Measurements from ENCODE around the gene SLC16A12. TPM values are rescaled to one million over a fixed set of nuclear protein-coding genes. Genes with fewer than 3 reads are reported as not detected.
"Not testable (repeated sequence)": the region's sequence is repeated elsewhere in the genome, so short reads cannot be mapped to it uniquely, and the experiment has no call there.

The SLC16A12 gene
- total and polyA plus RNA-seq, 5 donors = 2.7 to 7.2 (median 4.4) TPM

DNA sequence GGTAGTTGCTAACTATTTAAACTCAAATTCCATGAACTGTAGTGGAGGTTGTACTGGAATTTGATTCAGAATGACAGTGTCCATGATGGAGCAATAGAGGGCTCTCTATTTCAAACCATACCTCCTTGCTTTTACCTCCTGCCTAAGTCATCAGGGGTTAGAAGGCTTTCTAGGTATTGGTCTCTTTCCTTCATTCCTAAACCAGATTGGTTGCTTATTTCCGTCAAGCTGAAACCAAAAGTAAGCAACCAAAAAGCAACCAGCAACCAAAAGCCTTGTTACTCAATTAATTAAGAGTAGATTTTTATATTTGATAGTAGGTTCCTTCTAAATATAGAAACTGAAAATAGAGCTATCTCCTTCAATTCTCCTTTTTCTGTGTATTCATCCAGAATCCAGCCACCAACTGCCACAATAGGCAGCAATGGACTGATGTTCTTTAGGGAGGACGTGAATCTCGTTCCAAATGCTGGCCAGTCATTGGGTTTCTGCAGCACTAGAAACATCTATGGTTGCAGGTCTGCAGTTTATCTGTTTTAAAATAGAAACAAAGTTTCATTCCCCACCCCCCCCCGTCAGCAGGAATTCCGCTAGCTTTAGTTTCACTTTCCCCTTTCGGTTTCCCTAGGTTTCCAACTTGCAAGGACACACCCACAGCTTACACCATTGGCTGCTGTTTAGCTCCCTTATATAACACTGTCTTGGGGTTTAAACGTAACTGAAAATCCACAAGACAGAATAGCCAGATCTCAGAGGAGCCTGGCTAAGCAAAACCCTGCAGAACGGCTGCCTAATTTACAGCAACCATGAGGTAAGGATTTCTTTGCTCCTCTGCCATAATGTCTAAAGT, 143.3 kb downstream of the SLC16A12 start, which contains the start of gene IFIT1:
TSS of gene IFIT1 (plus strand) at position 717 of the 850 bp plus-strand sequence. CDS start at position 807, 90 bp downstream.
- H3K4me1 ChIP-seq (ENCODE audit: control insufficient read depth, insufficient read depth, low read length) = peaks cover 2% of the 10 kb centered on the region
- whole genome bisulfite sequencing = 1% methylated on average over 8 of the region's 8 CpGs
- intact Hi-C loops (cut with DNase I) = loop anchor here in 1 of 4 donors (5.0 kb wide), 1 partner anchor 135 kb away; no protein-coding TSS in a partner anchor

DNA sequence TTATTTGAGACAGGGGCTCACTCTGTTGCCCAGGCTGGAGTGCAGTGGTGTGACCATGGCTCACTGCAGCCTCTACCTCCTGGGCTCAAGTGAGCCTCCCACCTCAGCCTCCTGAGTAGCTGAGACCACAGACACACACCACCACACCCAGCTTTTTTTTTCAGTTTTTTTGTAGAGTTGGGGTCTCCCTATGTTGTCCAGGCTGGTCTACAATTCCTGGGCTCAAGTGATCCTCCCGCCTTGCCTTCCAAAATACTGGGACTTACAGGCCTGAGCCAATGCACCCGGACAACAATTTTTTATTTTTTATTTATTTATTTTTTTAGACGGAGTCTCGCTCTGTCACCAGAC, 144.2 kb downstream of the SLC16A12 start:
- DNase-seq; H3K9me3 ChIP-seq (ENCODE audit: control insufficient read depth, low read length); ATAC-seq; H3K4me3 ChIP-seq (ENCODE audit: low read length); H3K4me1 ChIP-seq (ENCODE audit: control insufficient read depth, insufficient read depth, low read length); H3K27me3 ChIP-seq (ENCODE audit: control insufficient read depth, insufficient read depth); H3K27ac ChIP-seq (ENCODE audit: low read length): not testable (repeated sequence)
- intact Hi-C loops (cut with DNase I) = loop anchor here in 1 of 4 donors (5.0 kb wide), 1 partner anchor 134 kb away; no protein-coding TSS in a partner anchor
- 94% methylated on average over 4 of the region's 4 CpGs for WGBS

More for the DNA sequence above, 143.3 kb downstream of the SLC16A12 start, which contains the start of gene IFIT1:
- Histone ChIP-seq H3K4me3 (ENCODE audit: low read length) (peak within 1 kb of the TSS; percentile 91), H3K27me3 (ENCODE audit: control insufficient read depth, insufficient read depth) (no peaks in the 10 kb centered on the region), H3K27ac (ENCODE audit: low read length) (peak within 1 kb of the TSS; percentile 95), H3K9me3 (ENCODE audit: control insufficient read depth, low read length) (no peaks in the 10 kb centered on the region)
- peak in 1 of 3 donors; percentile 57 for DNase-seq
- ATAC-seq = peak; percentile 94 to 95

DNA sequence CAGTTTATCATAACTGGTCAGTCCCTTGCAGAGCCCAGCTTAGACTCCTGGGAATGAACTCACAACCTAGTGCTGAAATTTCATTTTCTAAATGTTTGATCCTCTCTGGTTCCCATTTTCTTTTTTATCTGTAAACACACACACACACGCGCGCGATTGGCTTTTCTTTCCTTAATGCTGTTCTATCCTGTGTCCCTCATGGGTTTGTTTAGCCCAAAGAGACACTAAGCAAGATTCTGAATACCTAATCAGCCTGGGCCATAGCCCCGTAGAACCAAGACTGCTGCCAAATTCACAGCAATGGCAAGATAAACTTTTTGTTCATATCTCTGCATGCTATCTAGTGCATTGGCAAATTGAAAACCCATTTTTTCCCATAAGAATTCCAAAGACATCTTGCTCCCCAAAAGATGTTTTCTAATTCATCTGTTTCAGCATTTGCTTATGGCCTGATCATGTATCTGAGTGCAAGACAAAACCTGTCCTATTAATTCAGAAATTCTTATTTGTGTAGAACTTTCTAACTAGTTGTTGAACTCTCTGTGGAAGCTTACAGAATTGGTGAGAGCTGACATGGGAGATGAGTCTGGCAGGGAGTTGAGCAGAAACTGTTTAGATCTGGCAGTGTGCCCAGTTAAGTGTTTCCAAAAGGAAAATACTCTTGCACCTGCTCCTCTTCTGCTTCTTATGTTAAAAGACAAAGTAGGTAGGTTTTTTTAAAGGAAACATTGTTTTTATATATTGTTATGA, 144.7 kb downstream of the SLC16A12 start:
- no peaks in the 10 kb centered on the region for H3K9me3 ChIP-seq (ENCODE audit: control insufficient read depth, low read length)
- no peak for ATAC-seq
- H3K27ac ChIP-seq (ENCODE audit: low read length) = peak overlapping the region; percentile 35
- WGBS = 62% methylated on average over 5 of the region's 5 CpGs
- no peak for DNase-seq
- H3K27me3 ChIP-seq (ENCODE audit: control insufficient read depth, insufficient read depth) = no peaks in the 10 kb centered on the region
- intact Hi-C loops (cut with DNase I) = loop anchor here in 1 of 4 donors (5.0 kb wide), 1 partner anchor 133 kb away; no protein-coding TSS in a partner anchor
- H3K4me3 ChIP-seq (ENCODE audit: low read length) = no peak overlapping the region
- peaks cover 2% of the 10 kb centered on the region for H3K4me1 ChIP-seq (ENCODE audit: control insufficient read depth, insufficient read depth, low read length)

DNA sequence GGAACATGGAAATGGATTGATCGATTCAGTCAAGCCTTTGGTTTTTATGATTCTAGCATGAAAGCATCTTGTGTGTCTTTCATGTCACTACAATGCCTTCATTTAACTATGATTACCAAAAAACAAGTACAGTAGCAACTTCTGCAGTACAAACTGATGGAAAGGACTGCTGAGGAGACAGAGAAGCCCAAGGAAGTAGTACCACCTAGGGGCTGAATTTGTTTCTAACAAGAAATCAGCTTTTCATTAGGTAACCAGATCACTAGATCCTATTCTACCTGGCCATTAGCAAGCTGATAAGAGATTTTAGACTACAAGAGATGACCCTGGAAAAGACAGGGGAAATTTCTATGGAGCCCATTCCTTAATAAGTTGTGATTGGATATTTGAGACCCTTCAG, 146.1 kb downstream of the SLC16A12 start:
- DNase-seq (no peak), ATAC-seq (no peak)
- intact Hi-C loops (cut with DNase I) = no loop called here
- Histone ChIP-seq H3K4me3 (ENCODE audit: low read length) (no peak overlapping the region), H3K4me1 (ENCODE audit: control insufficient read depth, insufficient read depth, low read length) (no peaks in the 10 kb centered on the region), H3K27ac (ENCODE audit: low read length) (no peak overlapping the region), H3K9me3 (ENCODE audit: control insufficient read depth, low read length) (no peaks in the 10 kb centered on the region), H3K27me3 (ENCODE audit: control insufficient read depth, insufficient read depth) (no peaks in the 10 kb centered on the region)
- WGBS = 63% methylated on average over 1 of the region's 1 CpG

DNA sequence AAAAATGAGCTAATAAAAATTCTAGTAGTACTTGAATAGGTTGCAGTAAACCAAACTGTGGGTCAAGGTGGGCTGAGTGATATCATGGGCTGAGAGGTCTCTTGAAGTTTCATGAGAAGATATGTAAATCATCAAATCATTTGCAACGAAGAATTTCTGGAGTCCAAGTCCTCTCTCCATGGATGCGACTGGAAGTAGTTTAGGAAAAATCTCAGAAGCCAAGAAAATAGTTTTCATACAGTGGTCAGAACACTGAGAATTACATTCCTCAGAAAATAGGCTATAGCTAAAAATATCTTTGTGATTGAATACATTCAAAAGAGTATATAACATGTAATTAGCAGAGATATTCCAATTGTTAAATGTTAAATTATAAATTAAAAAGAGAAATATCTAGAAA, 146.6 kb downstream of the SLC16A12 start:
- intact Hi-C loops (cut with DNase I) = no loop called here
- no peak for ATAC-seq
- Histone ChIP-seq H3K9me3 (ENCODE audit: control insufficient read depth, low read length) (no peaks in the 10 kb centered on the region), H3K4me3 (ENCODE audit: low read length) (no peak overlapping the region), H3K27me3 (ENCODE audit: control insufficient read depth, insufficient read depth) (no peaks in the 10 kb centered on the region), H3K4me1 (ENCODE audit: control insufficient read depth, insufficient read depth, low read length) (no peaks in the 10 kb centered on the region), H3K27ac (ENCODE audit: low read length) (no peak overlapping the region)
- no peak for DNase-seq
- 50% methylated on average over 2 of the region's 2 CpGs for WGBS

DNA sequence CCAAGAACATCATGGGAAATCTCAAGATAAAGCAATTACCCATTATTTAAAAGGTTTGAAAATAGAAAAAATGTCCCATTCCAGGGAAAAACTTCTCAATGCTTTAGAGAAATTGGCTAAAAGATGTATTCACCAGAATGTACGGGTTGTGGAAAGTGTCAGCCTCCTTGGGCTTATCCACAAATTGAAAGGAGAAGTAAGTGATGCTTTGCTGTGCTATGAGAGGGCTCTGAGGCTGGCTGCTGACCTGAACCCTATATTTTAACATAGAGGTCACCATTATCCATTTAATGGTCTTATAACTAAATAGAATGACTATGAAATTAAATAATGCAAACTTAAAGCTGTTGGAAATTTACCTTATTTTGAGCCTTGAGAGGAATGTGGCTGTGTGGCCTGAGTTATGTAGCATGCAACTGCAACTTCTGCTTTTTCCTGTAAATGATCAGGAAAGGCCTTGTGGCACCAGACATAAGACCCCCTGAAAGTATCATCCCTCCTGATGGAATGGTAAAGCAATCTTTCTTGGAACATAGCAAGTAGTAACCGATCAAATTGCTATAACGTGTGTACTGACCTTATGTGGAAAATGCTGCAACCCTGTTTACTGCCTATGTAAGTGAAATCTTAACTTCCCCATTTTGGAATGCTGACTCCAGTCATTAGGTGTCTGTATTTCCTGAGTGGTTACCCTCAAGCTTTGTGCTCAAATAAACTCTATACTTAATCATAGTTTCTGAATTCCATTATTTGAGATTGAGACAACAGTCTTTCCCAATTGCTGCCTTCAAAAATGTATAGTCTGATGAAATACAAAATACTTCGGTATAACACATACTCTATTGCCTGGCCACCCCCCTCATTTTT, 150.7 kb downstream of the SLC16A12 start:
- no peaks in the 10 kb centered on the region for H3K9me3 ChIP-seq (ENCODE audit: control insufficient read depth, low read length)
- DNase-seq (no peak), ATAC-seq (peak; percentile 28 to 48)
- no peak overlapping the region for H3K27ac ChIP-seq (ENCODE audit: low read length)
- intact Hi-C loops (cut with DNase I) = no loop called here
- H3K4me1 ChIP-seq (ENCODE audit: control insufficient read depth, insufficient read depth, low read length) = no peaks in the 10 kb centered on the region
- H3K27me3 ChIP-seq (ENCODE audit: control insufficient read depth, insufficient read depth) = no peaks in the 10 kb centered on the region
- H3K4me3 ChIP-seq (ENCODE audit: low read length) = no peak overlapping the region
- 80% methylated on average over 4 of the region's 4 CpGs for WGBS

DNA sequence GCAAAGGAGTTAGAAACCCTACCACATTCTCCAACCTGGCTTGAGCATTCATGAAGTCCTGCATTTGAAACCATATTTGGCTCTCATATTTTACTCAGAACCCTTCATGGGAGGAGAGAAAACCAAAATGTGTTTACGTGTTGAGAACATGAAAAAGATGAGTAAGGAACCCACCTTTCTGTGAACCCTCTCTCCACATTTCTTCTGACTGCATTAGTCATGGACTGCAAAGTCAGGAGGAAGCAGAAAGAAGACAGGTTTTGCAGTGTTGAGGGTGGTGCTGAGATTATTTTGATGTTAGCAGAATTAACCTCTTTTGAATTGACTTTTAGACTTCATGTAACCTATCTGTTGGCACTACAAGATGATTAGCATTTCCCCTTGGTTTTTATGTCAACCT, 152.6 kb downstream of the SLC16A12 start:
- no peak for ATAC-seq
- WGBS = 97% methylated on average over 1 of the region's 1 CpG

More for the DNA sequence above, 152.6 kb downstream of the SLC16A12 start:
- H3K4me3 ChIP-seq (ENCODE audit: low read length) = no peak overlapping the region
- no peaks in the 10 kb centered on the region for H3K9me3 ChIP-seq (ENCODE audit: control insufficient read depth, low read length)
- intact Hi-C loops (cut with DNase I) = no loop called here
- DNase-seq = no peak
- H3K4me1 ChIP-seq (ENCODE audit: control insufficient read depth, insufficient read depth, low read length) = no peaks in the 10 kb centered on the region
- H3K27ac ChIP-seq (ENCODE audit: low read length) = no peak overlapping the region
- H3K27me3 ChIP-seq (ENCODE audit: control insufficient read depth, insufficient read depth) = no peaks in the 10 kb centered on the region

Other genes with a start within 250 kb of the SLC16A12 start
- 1 to 10 TPM; 3.2 to 8.7 (median 6.6) TPM for gene IFIT2, start 233.5 kb downstream of the SLC16A12 start, total RNA-seq
- gene IFIT2, start 233.5 kb downstream of the SLC16A12 start, polyA plus RNA-seq = 4.2 TPM
- 10 to 100 TPM in 3 of 4 donors, 1 to 10 TPM in 1; 8.1 to 14.9 (median 13.7) TPM for gene IFIT3, start 207.6 kb downstream of the SLC16A12 start, total RNA-seq
- gene IFIT3, start 207.6 kb downstream of the SLC16A12 start, polyA plus RNA-seq = 10.2 TPM
- not detected for gene IFIT1B, start 157.5 kb downstream of the SLC16A12 start, total RNA-seq
- not detected for gene IFIT1B, start 157.5 kb downstream of the SLC16A12 start, polyA plus RNA-seq
- gene IFIT1, start 143.0 kb downstream of the SLC16A12 start, total RNA-seq = 10 to 100 TPM; 12.6 to 41.2 (median 29.0) TPM
- 35.9 TPM for gene IFIT1, start 143.0 kb downstream of the SLC16A12 start, polyA plus RNA-seq
- gene IFIT5, start 121.0 kb downstream of the SLC16A12 start, total RNA-seq = 10 to 100 TPM; 12.2 to 16.7 (median 16.3) TPM
- 9.2 TPM for gene IFIT5, start 121.0 kb downstream of the SLC16A12 start, polyA plus RNA-seq
- 10 to 100 TPM in 3 of 4 donors, 1 to 10 TPM in 1; 7.9 to 14.0 (median 13.1) TPM for gene PANK1, start 109.6 kb upstream of the SLC16A12 start, total RNA-seq
- 5.0 TPM for gene PANK1, start 109.6 kb upstream of the SLC16A12 start, polyA plus RNA-seq
- 1 to 10 TPM; 2.8 to 4.5 (median 3.6) TPM for gene KIF20B, start 166.0 kb upstream of the SLC16A12 start, total RNA-seq
- 0.81 TPM for gene KIF20B, start 166.0 kb upstream of the SLC16A12 start, polyA plus RNA-seq

Data from right cardiac atrium (tissue), 5 donors.